GM18502 (cell line): ENCODE data around the gene DENND6B.

Experiments used
- ATAC-seq: cut with Tn5 transposase; IDR thresholded peaks from one replicate; pipeline ENCODE4 v1.9.1; 2021; ENCODE audit warnings: mild to moderate bottlenecking; ENCODE audit not compliant: unreplicated experiment, poor library complexity

Gene DENND6B

DNA sequence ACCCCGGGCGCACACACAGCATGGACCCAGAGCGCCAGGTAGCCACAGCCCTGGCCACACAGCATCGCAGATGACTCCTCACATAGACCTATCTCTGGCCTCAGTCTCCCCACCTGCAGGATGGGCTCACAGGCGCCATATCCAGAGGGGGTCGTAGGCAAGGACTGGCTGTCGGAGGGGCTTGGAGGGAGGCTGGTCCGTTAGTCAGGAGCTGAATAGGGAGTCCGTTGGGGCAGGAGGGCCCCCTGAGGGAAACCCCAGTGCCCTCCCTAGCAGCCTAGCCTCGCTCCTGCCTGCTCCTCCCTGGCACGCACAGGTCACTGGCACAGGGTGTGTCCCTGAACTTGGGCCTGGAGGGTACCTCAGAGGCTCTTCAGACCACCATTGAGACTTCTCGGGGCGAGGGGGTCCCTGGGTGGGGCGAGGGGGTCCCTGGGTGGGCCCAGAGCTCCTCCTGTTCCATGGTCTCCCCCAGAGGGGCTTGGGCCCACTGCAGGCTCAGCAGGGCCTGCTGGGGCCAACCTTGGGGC, 21.4 kb downstream of the DENND6B start:
- ATAC-seq, result no peak

DNA sequence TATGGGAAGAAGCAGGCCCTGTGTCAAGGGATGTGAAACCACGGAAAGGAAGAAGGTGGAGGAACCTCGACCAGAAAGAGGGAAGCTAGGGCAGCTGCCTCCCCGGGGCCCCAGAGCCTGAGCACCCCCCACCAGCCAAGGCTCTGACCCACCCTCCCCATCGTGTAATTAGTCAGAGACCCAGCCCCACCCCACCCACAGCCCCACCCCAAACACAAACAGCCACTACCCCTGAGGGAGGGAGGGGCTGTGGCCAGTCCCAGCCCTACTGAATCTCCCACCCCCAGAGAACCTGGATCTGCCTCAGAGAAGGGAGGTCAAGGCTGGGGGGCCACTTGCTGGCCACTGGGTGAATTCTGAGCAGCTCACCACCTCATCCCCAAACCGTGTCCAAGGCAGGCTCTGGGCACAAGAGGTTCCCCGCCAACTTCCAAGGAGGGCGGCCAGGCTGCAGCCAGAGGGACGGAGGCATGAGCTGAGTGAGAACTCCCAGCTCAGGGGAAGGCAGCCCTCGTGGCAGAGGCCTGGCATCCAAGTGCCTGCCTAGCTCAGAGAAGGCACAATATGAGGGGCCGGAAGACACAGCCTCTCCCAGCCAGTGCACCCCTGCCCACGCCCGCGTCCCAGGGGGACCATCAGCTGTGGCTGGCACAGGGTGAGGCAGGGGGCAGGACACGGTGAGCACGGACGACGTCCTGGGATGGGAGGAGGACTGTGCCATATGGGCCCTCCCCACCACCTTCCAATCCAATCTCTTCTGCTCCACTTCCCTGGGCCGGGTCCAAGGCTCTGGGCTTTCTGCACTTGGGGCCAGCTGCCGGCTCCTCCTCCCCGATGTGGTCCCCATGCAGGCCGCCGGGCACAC, 22.1 kb downstream of the DENND6B start:
- ATAC-seq, result no peak

DNA sequence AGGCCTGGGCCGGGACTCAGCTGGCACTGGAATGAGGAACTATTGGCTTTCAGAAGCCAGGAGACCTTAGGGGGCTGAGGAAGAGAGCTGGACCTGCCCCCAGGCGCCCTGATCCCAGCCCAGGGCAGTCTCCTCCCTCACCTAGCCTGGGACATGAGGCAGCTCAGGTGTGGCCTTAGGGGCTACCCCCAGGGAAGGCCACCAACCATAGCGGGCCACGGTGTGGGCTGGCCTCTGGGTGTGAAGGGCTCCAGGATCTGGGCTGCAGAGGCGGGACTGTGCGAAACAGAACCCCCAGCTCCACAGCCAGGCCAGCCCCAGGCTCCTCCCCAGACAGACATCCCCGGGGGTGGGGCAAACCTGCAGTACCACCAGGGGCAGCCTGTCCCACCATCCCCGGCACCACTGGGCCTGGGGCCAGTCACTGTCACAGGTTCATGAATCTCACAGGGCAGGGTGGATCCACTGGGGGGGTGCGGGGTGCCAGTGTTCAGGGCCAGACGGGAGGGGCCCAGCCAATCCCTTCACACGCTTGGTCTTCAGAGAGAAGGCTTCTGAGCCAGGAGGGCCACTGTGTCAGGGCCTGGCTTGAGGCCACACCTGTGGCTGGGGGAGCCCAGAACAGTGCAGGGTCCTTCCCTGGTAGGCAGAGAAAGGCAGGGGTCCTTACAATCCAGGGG, 22.8 kb downstream of the DENND6B start:
- ATAC-seq, result no peak

DNA sequence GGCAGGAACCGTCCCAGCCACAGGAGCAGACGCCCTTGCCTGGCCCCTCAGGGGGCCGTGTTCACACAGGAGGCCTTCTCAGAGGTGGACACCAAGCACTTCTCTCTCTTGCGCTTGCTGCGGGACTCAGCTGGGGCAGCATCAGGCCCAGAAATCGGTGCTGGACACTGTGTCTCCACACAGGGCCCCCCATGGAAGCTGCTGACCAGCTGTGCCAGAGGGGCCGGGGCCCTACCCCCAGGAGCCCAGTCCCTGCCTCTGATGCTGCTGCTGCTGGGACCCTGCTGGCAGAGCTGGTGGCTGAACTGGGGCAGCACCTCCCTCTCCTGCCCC, 23.3 kb downstream of the DENND6B start:
- ATAC-seq, result no peak

DNA sequence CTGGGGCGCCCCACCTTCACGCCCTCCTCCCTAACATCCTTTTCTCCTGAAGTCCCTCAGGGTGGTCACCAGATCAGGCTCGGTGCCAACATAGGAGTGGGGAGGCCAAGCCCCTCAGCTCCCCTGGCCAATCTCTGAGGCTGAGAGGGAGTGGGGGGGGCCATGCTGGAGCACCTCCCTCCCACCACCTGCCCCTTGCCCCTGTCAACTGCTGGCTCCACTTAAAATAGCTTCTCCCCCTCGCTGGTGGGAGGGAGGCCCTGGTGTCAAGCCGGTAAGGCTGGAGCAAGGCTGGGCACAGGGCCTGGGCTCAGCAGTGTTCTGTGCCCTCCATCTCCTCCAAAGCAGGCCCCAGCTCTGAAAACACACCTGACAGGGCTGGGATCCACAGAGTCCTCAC, 24.2 kb downstream of the DENND6B start:
- ATAC-seq, result no peak

DNA sequence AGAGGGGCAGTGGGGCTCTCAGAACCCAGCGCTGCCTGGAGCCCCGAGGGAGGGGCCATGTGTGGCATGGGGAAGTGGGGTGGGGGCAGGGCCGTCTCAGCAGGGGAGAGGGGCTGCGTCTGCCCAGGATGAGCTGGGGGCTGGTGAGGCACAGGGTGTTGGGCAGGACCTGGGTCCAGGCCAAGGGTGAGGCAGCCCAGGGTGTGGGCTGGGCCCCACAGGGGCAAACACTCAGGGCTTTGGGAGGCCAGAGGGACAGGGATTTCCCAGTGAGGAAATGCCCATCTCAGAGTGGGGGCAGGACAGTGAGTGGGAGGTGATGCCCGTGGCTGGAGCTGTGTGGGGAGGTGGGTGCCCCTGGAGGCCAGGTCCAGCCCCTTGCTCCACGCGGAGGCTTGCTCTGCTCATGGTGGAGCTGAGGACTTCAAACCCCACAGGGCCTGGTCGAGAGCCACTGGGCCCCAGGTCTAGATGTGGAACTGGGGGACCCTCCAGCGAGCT, 24.7 kb downstream of the DENND6B start:
- no peak for ATAC-seq

DNA sequence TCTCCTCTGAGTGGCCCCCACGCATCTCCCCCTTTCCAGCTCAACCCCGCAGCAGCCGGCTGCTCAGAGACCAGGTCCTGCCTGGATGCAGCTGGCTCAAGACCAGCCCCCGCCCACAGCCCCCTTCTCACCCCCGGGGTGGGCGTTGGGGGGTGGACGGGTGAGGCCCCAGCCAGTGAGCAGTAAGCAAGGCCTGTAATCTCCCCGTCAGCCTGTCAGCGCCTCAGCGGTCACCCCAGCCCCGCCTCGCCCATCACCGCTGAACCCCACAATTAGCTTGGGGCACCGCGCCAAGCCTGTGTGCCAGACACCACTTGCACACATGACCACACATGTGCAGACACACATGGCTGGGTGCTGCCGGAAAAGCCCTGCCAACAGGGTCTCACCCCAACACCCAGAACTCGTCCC, 25.2 kb downstream of the DENND6B start:
- no peak for ATAC-seq

DNA sequence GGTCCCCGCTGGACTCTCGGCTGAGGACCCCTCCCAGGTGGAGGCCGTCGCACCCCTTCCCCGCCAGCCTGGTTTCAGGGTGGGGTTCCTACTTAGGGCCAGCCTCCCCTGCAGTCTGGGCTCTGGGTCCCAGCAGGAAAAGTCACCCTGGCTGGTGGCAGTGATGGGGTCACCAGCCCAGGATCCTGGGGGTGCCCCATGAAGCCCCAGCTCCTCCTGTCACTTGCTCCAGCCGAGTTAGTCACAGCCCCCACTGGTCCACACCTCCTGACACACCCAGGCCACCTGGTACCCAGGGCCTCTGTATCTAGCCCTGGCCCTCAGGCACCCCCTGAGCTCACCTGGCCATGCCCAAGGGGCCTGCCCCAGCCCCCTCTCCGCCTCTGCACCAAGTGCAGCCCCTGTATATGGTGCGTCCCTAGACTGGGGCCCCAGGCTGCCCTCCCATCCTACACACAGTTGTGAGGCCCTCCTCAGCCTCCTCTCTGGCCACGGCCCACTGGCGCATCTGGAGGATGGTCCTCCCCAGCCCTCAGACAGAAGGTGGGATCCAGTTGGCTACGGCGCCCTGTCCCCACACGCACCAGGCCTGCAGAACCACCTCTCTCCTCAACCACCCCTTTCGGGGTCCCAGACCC, 26.1 kb downstream of the DENND6B start:
- ATAC-seq, result no peak

DNA sequence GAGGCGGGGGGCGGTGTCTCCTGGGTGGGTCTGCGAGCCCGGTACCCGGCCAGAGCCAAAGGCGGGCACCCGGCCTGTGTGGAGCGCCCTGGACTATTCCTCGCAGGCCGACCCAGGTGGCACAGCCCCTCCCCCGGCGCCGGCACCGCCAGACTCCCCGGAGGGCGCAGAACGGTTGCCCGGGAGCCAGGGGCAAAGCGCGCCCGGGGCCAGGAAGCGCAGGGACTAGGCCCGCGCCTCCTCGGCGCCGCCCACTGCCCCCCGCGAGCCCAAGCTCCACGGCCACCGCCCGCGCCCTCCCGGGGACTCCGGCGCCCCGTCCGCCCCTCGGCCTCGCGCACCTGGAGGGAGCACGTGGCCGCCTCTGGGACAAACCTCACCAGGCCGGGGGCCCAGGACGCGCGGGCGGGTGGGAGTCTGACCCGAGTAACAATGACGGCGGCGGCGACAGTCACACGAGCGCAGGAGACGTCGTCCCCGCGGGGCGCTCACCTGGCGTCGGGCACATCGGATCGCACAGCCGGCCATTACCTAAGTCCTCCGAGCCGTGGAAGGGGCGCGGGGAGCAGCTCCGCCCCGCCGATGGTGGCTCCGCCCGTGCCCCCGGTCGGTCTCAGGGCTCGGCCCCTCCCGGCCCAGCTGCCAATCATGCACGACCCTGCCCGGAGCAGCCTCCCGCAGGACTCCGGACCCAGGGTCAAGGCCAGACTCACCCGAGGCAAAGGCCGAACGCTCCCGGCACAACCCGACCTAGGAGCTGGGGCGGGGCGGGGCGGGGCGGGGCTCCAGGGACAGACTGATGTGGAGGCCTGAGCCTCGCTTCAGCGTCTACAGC, 26.8 kb downstream of the DENND6B start:
- no peak for ATAC-seq

DNA sequence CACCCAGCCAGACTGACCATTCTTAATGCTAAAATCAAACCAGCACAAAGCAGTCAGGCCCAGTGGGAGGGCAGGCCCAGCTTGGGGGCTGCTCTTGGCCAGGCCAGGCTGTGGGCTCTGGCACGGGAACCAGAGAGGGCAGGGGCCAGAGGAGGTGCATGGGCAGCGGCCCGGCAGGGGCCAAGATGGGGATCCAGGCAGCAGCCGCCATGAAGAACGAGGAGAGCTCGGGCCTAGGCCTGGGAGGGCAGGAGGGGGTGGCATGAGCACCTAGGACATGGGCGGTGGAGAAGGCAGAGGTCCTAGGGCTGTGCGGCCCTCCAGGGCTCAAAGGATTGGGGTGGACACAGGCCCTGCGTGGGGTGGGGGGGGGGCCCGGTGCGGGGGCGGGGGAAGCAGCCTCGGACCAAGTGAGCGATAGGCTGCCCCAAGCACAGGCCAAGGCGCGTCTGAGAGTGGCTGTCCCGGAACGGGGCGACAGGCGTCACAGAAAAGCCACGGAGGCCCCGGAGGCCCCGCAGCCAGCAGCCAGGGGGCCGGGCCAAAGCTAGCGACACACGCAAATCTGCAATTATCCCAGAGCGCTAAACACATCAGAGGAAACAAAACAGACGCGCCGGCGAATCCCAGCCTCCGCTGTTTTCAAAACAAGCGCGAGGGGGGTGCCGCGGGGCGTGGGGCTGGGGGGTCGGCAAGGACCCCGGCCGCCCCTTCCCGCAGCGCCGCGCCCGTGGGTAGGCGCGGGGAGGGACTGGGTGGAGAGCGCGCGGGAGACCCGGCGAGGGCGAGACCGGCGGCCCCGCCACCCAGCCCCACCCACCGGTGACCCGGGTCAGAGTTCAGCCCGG, 27.7 kb downstream of the DENND6B start:
- ATAC-seq, result no peak

DNA sequence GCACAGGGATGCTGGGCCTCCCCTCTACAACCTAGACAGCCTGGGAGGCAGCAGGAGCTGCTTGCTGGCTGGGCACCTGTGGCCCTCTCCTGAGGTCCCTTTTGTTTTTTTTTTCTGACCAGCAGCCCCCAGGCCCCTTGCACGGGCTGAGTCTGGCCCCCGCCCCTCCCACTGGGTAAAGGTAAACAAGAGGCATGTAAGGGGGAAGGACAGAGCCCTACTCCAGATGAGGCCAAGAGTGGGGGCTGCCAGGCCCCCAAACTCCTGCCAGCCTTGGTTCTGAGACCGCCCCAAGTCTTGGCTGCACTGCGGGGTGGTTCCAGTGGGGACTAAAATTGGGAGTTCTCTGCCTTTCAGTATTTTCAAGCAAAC, 28.6 kb downstream of the DENND6B start:
- ATAC-seq, result no peak

DNA sequence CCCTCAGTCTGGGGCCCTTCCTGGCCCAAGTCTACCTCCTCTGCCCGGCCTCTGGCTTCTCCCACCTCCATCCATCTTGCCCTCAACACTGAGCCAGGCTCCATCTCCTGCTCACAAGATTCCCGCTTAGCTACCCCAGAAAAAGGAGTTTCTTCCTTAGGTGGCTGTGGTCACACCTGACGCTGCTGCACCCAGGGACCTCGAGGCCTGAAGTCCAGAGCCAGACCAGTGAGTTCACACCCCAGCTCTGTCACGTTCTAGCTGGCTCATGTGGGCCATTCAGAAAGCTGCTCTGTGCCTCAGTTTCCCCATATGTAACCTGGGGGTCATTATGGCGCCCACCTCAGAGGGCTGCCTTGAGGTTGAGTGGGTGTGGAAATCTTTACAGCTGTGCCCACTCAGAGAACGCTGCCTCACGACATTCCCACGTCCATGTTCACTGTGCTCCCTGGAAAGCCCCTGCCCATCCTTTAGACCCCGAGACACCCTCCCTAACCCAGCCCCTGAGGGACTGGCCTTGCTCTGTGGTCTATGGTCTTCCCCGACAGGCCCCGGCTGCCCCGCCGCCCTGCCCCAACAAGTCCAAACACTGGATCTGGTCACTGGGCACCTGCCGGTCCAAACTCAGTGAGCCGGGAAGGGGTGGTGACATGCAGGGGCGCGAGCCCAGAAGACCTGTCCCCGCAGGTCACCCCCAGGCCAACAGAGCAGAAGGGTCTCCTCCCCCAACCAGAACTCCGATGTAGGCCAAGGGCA, 29.1 kb downstream of the DENND6B start:
- no peak for ATAC-seq

DNA sequence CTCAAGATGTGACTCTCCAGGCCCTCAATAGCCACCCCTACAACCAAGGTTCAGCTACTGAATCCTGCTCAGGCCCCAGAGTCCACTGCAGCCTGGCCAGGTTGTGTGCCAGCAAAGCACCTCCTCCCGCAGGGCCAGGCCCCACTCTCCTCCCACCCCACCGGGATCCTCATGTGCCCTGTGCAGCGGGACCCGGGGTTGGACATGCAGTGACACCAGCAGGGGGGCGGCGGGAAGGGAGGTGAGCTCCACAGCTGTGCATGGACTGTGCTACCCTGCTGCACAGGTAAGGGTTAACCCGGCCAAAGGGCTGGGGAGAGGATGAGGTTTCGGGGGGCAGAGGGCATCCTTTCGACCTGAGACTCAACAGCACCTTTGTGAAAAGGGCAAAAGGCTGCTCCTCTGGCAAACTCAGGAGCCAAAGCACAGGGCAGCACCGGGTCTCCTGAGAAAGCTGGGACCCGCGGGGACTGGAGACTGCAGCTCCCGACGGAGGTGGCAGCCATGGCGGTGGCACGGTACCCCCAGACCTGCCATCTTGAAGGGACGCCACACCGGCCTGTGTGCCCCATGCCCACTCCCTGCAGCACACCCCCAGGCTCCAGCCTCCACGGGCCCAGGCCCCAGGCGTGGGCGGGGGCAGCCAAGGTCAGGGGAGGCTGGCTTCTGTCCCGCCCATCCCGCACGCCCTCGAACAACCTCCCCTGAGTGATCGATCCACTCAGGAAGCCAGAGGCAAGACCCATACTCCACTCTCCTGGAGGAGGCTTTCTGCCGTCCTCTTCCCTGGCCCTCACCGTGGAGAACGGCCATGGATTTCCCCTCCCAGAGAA, 29.9 kb downstream of the DENND6B start:
- no peak for ATAC-seq

DNA sequence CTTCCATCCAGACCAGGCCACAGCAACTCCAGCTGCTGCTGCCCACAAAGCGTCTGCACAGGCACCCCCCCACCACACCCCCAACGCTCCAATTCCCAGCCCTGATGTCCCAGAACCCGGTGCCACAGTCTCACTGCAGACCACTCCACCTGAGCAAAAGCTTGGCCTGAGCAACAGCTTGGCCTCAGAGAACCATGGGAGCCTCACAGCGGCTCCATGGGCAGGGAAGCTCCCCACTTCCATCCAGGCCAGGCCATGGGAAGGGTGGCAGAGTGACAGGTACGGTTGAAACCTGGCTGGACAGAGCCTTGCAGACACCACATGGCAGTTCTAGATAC, 32.5 kb downstream of the DENND6B start:
- ATAC-seq, result no peak

DNA sequence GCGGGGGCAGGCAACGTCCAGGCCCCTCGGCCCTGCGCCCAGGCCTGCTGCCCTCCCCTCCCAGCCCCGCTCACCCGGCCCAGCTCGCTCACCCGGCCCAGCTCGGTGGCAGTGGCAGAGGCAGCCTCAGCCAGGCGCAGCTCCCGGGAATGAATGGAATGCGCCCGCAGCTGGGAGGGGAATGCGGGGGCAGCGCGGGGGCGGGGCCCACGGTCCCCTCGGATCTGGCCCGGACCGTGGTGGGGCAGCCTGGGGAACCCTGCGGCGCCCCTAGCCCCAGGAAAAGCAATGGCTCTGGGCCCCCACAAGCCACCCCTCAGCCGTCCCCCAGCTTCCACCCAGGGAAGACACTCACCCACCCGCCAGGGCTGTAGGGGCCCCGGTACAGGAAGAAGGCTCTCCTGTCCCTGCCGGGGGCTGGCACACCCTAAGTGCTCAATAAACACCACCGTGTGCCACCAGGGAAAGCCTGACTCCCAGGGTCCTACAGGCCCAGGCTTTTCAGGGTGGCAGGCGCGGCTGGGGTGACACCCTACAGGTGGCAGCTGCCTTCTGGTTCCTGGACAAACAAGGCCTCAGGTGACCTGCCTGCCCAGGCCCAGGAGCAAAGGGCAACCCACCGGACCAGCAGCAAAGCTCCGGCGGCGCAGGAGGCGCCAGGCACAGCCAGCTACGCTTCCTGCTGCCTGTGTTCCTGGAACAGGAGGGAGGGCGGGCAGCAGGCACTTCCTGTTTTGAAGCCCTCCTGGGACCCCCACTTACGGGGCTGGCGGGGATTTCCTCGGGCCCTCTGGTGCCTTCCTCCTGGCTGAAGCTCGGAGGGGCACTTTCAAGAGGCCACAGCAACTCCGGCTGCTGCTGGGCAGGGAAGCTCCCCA, 33.1 kb downstream of the DENND6B start:
- no peak for ATAC-seq

DNA sequence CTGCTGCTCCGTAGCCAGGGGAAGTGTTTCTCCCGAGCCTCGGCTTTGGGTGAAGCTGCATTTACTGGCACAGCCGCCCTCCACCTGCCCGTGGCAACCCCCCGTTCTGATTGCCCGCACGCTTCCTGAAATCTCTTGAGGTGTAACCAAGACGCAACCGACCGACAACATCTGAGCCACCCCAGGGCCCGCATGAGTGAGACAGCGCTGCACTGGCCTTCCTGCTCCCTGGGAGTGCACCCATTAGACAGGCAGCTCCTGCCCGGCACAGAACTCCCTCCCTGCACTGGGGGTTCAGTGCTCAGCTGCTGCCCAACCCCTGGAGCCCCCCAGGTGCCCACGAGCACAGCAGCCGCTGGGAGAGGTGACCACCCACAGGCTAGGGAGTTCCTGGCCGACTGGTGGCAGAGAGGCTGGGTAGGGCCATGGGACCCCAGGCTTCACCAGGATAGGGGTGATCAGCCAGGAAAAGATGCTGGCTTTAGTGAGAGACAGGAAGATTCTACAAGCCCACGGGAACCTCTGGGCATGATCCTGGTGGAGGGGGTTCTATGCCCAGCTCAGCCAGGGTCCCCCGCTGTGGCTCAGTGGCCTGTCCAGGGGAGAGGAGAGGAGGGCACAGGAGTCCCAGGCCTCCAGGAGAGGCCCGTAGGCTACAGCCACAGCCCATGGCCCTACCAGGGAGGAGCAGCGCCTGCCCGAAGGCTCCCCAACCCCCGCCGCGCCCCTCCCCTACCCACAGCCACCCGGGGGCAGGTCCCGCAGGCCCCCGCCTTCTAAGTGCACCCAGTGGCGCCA, 34.0 kb downstream of the DENND6B start:
- ATAC-seq, result no peak
